RWPE2 (cell line): ENCODE data around the gene APOL1.

ENCODE experiments used
- ATAC-seq: fragments of 200-7000 bp; cut with Tn5 transposase; 3 replicates; pipeline ENCODE4 v1.9.1; 2021; ENCODE audit warnings: low read depth
- DNase-seq: peaks from one replicate; pipeline ENCODE4 v3.0.0-alpha.2; 2020; ENCODE audit warnings: low spot score
- H3K27ac ChIP-seq: fragments of 450-650 bp; 2 replicates; pipeline ENCODE4 v1.5.1; 2017; ENCODE audit warnings: mild to moderate bottlenecking; ENCODE audit not compliant: poor library complexity, severe bottlenecking
- H3K27me3 ChIP-seq: fragments of 250-450 bp; sonication (Bioruptor Pico); 2 replicates; pipeline ENCODE4 v1.5.1; 2021; ENCODE audit warnings: mild to moderate bottlenecking, moderate library complexity; ENCODE audit not compliant: insufficient read depth, poor library complexity, severe bottlenecking
- H3K36me3 ChIP-seq: fragments of 250-450 bp; sonication (Bioruptor Pico); 2 replicates; pipeline ENCODE4 v1.5.1; 2020; ENCODE audit warnings: low read depth, mild to moderate bottlenecking, moderate library complexity
- H3K4me1 ChIP-seq: fragments of 250-450 bp; sonication (Bioruptor Pico); 2 replicates; pipeline ENCODE4 v1.5.1; 2021; ENCODE audit warnings: mild to moderate bottlenecking, moderate library complexity; ENCODE audit not compliant: insufficient read depth, poor library complexity, severe bottlenecking
- H3K4me3 ChIP-seq: fragments of 250-450 bp; sonication (Bioruptor Pico); 2 replicates; pipeline ENCODE4 v1.5.1; 2021; ENCODE audit warnings: mild to moderate bottlenecking, moderate library complexity; ENCODE audit not compliant: severe bottlenecking
- H3K9me3 ChIP-seq: fragments of 250-450 bp; sonication (Bioruptor Pico); 2 replicates; pipeline ENCODE4 v1.5.1; 2021; ENCODE audit warnings: mild to moderate bottlenecking, moderate library complexity; ENCODE audit not compliant: severe bottlenecking
- TF ChIP-seq, protein P1 (sequence below): fragments of 450-650 bp; IDR thresholded peaks from one replicate; pipeline ENCODE4 v1.5.1; 2017; ENCODE audit warnings: mild to moderate bottlenecking, moderate library complexity; ENCODE audit not compliant: poor library complexity, severe bottlenecking

APOL1 gene

DNA sequence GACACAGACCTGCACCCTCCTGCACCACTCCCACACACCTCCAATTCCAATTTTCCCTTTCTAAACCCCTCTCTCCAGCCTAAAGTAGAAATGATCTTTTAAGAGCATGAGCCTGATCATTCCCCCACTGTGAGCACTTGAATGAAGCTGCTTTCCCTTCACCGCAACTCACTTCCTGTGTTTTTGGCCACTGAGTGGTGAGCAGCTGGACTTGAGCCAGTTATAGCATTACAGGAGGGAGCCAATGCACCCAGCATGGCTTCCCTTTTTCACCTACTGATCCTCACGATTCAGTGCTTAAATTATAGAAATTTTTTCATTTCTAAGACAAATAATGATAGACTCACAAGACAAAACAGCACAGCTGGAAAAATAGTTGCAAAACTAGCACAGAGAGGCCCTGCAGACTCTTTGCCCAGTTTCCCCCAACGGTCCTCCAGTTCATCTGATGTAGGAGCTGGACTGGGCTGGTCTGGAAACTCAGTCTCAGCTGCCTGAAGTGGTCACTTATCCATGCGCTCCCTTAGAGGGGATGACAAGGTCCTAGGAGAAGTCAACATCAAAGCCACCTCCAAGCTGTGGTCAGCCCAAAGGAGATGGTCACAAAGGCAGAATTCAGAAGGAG, 41.6 kb upstream of the APOL1 start:
- no peak for DNase-seq
- Histone ChIP-seq H3K4me1 (no peaks in the 10 kb centered on the region), H3K27me3 (no peaks in the 10 kb centered on the region), H3K4me3 (no peak overlapping the region), H3K36me3 (no peaks in the 10 kb centered on the region), H3K9me3 (no peaks in the 10 kb centered on the region), H3K27ac (no peak overlapping the region)
- TF ChIP-seq, protein P1, sequence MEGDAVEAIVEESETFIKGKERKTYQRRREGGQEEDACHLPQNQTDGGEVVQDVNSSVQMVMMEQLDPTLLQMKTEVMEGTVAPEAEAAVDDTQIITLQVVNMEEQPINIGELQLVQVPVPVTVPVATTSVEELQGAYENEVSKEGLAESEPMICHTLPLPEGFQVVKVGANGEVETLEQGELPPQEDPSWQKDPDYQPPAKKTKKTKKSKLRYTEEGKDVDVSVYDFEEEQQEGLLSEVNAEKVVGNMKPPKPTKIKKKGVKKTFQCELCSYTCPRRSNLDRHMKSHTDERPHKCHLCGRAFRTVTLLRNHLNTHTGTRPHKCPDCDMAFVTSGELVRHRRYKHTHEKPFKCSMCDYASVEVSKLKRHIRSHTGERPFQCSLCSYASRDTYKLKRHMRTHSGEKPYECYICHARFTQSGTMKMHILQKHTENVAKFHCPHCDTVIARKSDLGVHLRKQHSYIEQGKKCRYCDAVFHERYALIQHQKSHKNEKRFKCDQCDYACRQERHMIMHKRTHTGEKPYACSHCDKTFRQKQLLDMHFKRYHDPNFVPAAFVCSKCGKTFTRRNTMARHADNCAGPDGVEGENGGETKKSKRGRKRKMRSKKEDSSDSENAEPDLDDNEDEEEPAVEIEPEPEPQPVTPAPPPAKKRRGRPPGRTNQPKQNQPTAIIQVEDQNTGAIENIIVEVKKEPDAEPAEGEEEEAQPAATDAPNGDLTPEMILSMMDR: no peak
- ATAC-seq: no peak

DNA sequence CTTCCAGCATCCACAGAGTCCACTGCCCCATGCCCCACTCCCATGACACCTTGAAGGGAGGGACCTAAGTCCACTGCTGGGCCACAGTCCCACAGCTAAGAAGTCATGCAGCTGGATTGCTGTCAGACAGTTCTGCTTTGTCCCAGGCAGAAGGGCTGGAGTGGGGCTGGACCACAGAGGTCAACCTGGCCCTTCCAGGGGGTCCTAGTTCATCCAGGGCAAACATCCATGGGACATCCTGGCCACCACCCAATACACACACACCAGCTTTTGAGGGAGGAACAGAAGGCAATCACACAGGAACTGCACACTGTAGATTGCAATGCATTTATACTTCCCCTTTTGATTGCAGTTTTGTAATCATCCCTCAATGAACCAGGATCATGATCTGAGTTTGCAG, 40.0 kb upstream of the APOL1 start:
- Histone ChIP-seq H3K9me3 (no peaks in the 10 kb centered on the region), H3K27me3 (no peaks in the 10 kb centered on the region), H3K4me1 (no peaks in the 10 kb centered on the region), H3K36me3 (no peaks in the 10 kb centered on the region), H3K4me3 (no peak overlapping the region), H3K27ac (no peak overlapping the region)
- DNase-seq: no peak
- ATAC-seq: no peak
- TF ChIP-seq, protein P1: no peak

DNA sequence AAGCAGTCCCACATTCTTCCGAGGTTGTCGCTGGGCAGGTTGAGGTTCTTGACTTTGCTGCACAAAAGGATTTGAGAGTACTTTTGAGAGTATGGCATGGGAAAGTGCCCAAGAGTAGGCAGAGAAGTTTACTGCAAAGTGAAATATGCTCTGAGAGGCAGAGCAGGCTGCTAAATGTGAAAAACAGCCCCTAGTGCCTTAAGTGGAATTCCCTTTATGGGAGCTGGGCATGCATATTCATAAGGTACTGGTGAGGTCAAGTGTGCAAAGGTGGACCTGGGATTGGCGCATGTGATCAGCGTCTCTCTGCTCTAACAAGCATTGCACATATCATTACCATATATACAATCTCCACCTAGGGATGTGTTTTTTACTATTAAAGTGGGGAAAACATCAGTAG, 39.3 kb upstream of the APOL1 start:
- Histone ChIP-seq H3K27ac (no peak overlapping the region), H3K4me1 (no peaks in the 10 kb centered on the region), H3K9me3 (no peaks in the 10 kb centered on the region), H3K27me3 (peaks cover 3% of the 10 kb centered on the region), H3K4me3 (no peak overlapping the region), H3K36me3 (no peaks in the 10 kb centered on the region)
- DNase-seq (no peak), ATAC-seq (no peak)
- TF ChIP-seq, protein P1: no peak

DNA sequence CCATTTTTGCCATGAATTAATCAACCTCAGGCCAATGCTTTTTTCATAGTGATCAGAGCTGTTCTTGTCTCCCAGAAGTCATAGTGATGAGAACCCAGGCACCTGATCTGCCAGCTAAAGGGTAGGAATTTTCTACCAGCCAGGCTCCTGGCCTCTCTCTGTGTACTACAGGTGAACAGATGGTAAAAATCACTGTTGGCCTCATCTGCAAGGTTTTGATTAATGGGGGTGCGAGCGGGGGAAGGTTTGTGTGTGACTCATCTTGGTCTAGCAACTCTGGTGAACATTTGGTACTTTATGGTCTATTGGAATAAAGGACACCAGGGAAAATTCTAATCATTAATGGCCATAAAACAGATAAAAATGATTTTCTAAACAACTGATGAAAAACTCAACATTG, 37.0 kb upstream of the APOL1 start:
- Histone ChIP-seq H3K9me3 (no peaks in the 10 kb centered on the region), H3K36me3 (no peaks in the 10 kb centered on the region), H3K27ac (no peak overlapping the region), H3K4me1 (no peaks in the 10 kb centered on the region), H3K27me3 (peaks cover 3% of the 10 kb centered on the region), H3K4me3 (no peak overlapping the region)
- no peak for DNase-seq
- no peak for ATAC-seq
- TF ChIP-seq, protein P1: no peak

DNA sequence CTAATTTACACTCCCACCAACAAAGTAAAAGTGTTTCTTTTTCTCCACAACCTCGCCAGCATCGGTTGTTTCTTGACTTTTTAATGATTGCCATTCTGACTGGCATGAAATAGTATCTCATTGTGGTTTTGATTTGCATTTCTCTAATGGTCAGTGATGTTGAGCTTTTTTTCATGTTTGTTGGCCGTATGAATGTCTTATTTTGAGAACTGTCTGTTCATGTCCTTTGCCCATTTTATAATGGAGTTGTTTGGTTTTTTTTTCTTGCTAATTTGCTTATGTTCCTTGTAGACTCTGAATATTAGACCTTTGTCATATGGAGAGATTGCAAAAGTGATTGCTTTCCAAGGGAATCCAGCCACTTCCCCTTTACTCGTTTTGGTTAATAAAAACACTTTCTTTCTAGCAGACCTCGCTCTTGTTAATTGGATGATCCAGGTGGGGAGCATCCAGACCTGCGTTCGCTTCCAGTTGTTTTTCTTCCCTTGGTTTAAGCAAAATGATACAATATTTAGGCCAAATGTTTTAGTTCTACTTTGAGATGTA, 34.2 kb upstream of the APOL1 start:
- H3K4me3 ChIP-seq: no peak overlapping the region
- peaks cover 3% of the 10 kb centered on the region for H3K27me3 ChIP-seq
- ATAC-seq (no peak), DNase-seq (no peak)
- H3K4me1 ChIP-seq: no peaks in the 10 kb centered on the region
- TF ChIP-seq, protein P1: no peak
- H3K36me3 ChIP-seq: no peaks in the 10 kb centered on the region
- H3K9me3 ChIP-seq: no peaks in the 10 kb centered on the region
- H3K27ac ChIP-seq: no peak overlapping the region
